T-helper 1 cell treated with Interleukin-12 subunit alpha and Interleukin-12 subunit beta and Interleukin-4 antibody, amounts not matched to agents 30 μg/mL and 1 μg/mL, for 36 hours (primary cell): Measurements from ENCODE around the gene POLD4.
A peak's percentile ranks its signal among the peaks of the same experiment; 100 is the strongest.

ENCODE experiments used
- H3K27ac Mint-ChIP-seq: one replicate; pipeline ENCODE4 v1.8.0; 2021; ENCODE audit warnings: mild to moderate bottlenecking, mixed read lengths
- H3K27me3 Mint-ChIP-seq: one replicate; pipeline ENCODE4 v1.8.0; 2021; ENCODE audit warnings: low read depth, mixed read lengths
- H3K36me3 Mint-ChIP-seq: one replicate; pipeline ENCODE4 v1.8.0; 2021; ENCODE audit warnings: low read depth, mixed read lengths
- H3K4me1 Mint-ChIP-seq: one replicate; pipeline ENCODE4 v1.8.0; 2021; ENCODE audit warnings: low read depth, mixed read lengths
- H3K4me3 Mint-ChIP-seq: one replicate; pipeline ENCODE4 v1.8.0; 2021; ENCODE audit warnings: mild to moderate bottlenecking, moderate library complexity, mixed read lengths
- H3K9me3 Mint-ChIP-seq: one replicate; pipeline ENCODE4 v1.8.0; 2021; ENCODE audit warnings: mixed read lengths

POLD4 gene

GRCh38 chr11:67312187-67313021 is 40.9 kb downstream of the POLD4 start:
- Mint-ChIP-seq H3K27me3 (peaks cover under 1% of the 10 kb centered on the region), H3K4me1 (peaks cover 32% of the 10 kb centered on the region), H3K4me3 (peak overlapping the region; percentile 60), H3K36me3 (peaks cover 9% of the 10 kb centered on the region), H3K27ac (peak overlapping the region; percentile 83), H3K9me3 (no peaks in the 10 kb centered on the region)

GRCh38 chr11:67311556-67312082 is 41.7 kb downstream of the POLD4 start:
- Mint-ChIP-seq H3K27me3 (no peaks in the 10 kb centered on the region), H3K27ac (no peak overlapping the region), H3K4me3 (no peak overlapping the region), H3K4me1 (peaks cover 29% of the 10 kb centered on the region), H3K9me3 (no peaks in the 10 kb centered on the region), H3K36me3 (peaks cover 9% of the 10 kb centered on the region)

GRCh38 chr11:67311051-67311555 is 42.2 kb downstream of the POLD4 start:
- peaks cover 9% of the 10 kb centered on the region for H3K36me3 Mint-ChIP-seq
- no peak overlapping the region for H3K4me3 Mint-ChIP-seq
- H3K4me1 Mint-ChIP-seq, result peaks cover 29% of the 10 kb centered on the region
- H3K9me3 Mint-ChIP-seq, result no peaks in the 10 kb centered on the region
- H3K27ac Mint-ChIP-seq, result no peak overlapping the region
- no peaks in the 10 kb centered on the region for H3K27me3 Mint-ChIP-seq

GRCh38 chr11:67310246-67311050 is 42.9 kb downstream of the POLD4 start:
- Mint-ChIP-seq H3K36me3 (peaks cover 9% of the 10 kb centered on the region), H3K27me3 (no peaks in the 10 kb centered on the region), H3K4me1 (peaks cover 26% of the 10 kb centered on the region), H3K4me3 (no peak overlapping the region), H3K9me3 (no peaks in the 10 kb centered on the region), H3K27ac (no peak overlapping the region)

GRCh38 chr11:67309661-67310061 is 43.7 kb downstream of the POLD4 start:
- Mint-ChIP-seq H3K9me3 (no peaks in the 10 kb centered on the region), H3K36me3 (peaks cover 10% of the 10 kb centered on the region), H3K27ac (no peak overlapping the region), H3K4me1 (peaks cover 22% of the 10 kb centered on the region), H3K4me3 (no peak overlapping the region), H3K27me3 (no peaks in the 10 kb centered on the region)

- no peak overlapping the region for H3K27ac Mint-ChIP-seq
- no peak overlapping the region for H3K4me3 Mint-ChIP-seq
- H3K4me1 Mint-ChIP-seq, result peaks cover 20% of the 10 kb centered on the region
- no peaks in the 10 kb centered on the region for H3K27me3 Mint-ChIP-seq
- H3K9me3 Mint-ChIP-seq, result no peaks in the 10 kb centered on the region
- H3K36me3 Mint-ChIP-seq, result peaks cover 10% of the 10 kb centered on the region
These were observed 44.2 kb downstream of the POLD4 start for GRCh38 chr11:67309166-67309565.

GRCh38 chr11:67308031-67308866 is 45.1 kb downstream of the POLD4 start:
- Mint-ChIP-seq H3K27ac (no peak overlapping the region), H3K36me3 (peaks cover 8% of the 10 kb centered on the region), H3K4me3 (no peak overlapping the region), H3K4me1 (peaks cover 13% of the 10 kb centered on the region), H3K27me3 (no peaks in the 10 kb centered on the region), H3K9me3 (no peaks in the 10 kb centered on the region)

GRCh38 chr11:67307545-67308001 is 45.8 kb downstream of the POLD4 start:
- Mint-ChIP-seq H3K27ac (no peak overlapping the region), H3K36me3 (peaks cover 8% of the 10 kb centered on the region), H3K27me3 (no peaks in the 10 kb centered on the region), H3K4me1 (peaks cover 8% of the 10 kb centered on the region), H3K9me3 (no peaks in the 10 kb centered on the region), H3K4me3 (no peak overlapping the region)

GRCh38 chr11:67306769-67307544 is 46.4 kb downstream of the POLD4 start:
- Mint-ChIP-seq H3K36me3 (peaks cover 7% of the 10 kb centered on the region), H3K4me1 (peaks cover 5% of the 10 kb centered on the region), H3K9me3 (no peaks in the 10 kb centered on the region), H3K27me3 (no peaks in the 10 kb centered on the region), H3K27ac (no peak overlapping the region), H3K4me3 (no peak overlapping the region)

GRCh38 chr11:67304511-67305113 is 48.7 kb downstream of the POLD4 start:
- no peaks in the 10 kb centered on the region for H3K9me3 Mint-ChIP-seq
- peaks cover 9% of the 10 kb centered on the region for H3K36me3 Mint-ChIP-seq
- no peaks in the 10 kb centered on the region for H3K27me3 Mint-ChIP-seq
- peaks cover 2% of the 10 kb centered on the region for H3K4me1 Mint-ChIP-seq
- H3K27ac Mint-ChIP-seq, result no peak overlapping the region
- no peak overlapping the region for H3K4me3 Mint-ChIP-seq

GRCh38 chr11:67303835-67304411 is 49.4 kb downstream of the POLD4 start:
- Mint-ChIP-seq H3K4me1 (peaks cover 2% of the 10 kb centered on the region), H3K27me3 (no peaks in the 10 kb centered on the region), H3K9me3 (no peaks in the 10 kb centered on the region), H3K4me3 (peak overlapping the region; percentile 31), H3K27ac (no peak overlapping the region), H3K36me3 (peaks cover 7% of the 10 kb centered on the region)

GRCh38 chr11:67303132-67303834 is 50.1 kb downstream of the POLD4 start, which contains the start of gene SSH3:
Gene SSH3 (plus strand): TSS chr11:67303530. CDS start chr11:67303626, 96 bp downstream.
- Mint-ChIP-seq H3K4me3 (peak within 1 kb of the TSS; percentile 31), H3K27ac (no peak within 1 kb of the TSS), H3K27me3 (no peaks in the 10 kb centered on the region), H3K4me1 (peaks cover 2% of the 10 kb centered on the region), H3K36me3 (peaks cover 13% of the 10 kb centered on the region), H3K9me3 (no peaks in the 10 kb centered on the region)
